Astrocyte (in vitro differentiated cells and primary cell): ENCODE data around the gene HS6ST3. TPM values are rescaled to one million over a fixed set of nuclear protein-coding genes. Genes with fewer than 3 reads are reported as not detected.

Source experiments
- DNase-seq: peaks from one replicate; pipeline ENCODE4 v3.0.0-alpha.2; 2010; ENCODE audit warnings: low read depth
- FAIRE-seq: peaks from 2 replicates; lab custom pipeline; 2011; peaks lifted over from hg19 to GRCh38; lab: Jason Lieb, UNC
- H2AFZ ChIP-seq: 2 replicates; pipeline ENCODE4 v1.6.0; 2012; ENCODE audit warnings: low read depth, low read length, inconsistent platforms
- H3K27ac ChIP-seq: 2 replicates; pipeline ENCODE4 v1.5.1; 2011; ENCODE audit warnings: low read depth, low read length, inconsistent platforms
- H3K27me3 ChIP-seq: 2 replicates; pipeline ENCODE4 v1.6.0; 2011; ENCODE audit warnings: low read length, inconsistent platforms; ENCODE audit not compliant: insufficient read depth
- H3K36me3 ChIP-seq: 2 replicates; pipeline ENCODE4 v1.5.1; 2011; ENCODE audit warnings: low read length, inconsistent platforms; ENCODE audit not compliant: insufficient read depth
- H3K4me1 ChIP-seq: 2 replicates; pipeline ENCODE4 v1.5.1; 2011; ENCODE audit warnings: low read length, inconsistent platforms; ENCODE audit not compliant: insufficient read depth
- H3K4me2 ChIP-seq: 2 replicates; pipeline ENCODE4 v1.6.0; 2012; ENCODE audit warnings: low read length, inconsistent platforms
- H3K4me3 ChIP-seq: 2 replicates; pipeline ENCODE4 v1.5.1; 2011; ENCODE audit warnings: low read depth, mild to moderate bottlenecking, low read length, inconsistent platforms; ENCODE audit not compliant: insufficient read depth
- H3K79me2 ChIP-seq: 2 replicates; pipeline ENCODE4 v1.6.0; 2012; ENCODE audit warnings: mild to moderate bottlenecking, low read length, inconsistent platforms; ENCODE audit not compliant: insufficient read depth
- H3K9ac ChIP-seq: 2 replicates; pipeline ENCODE4 v1.6.0; 2012; ENCODE audit warnings: mild to moderate bottlenecking, low read length, inconsistent platforms
- H3K9me3 ChIP-seq: 2 replicates; pipeline ENCODE4 v1.5.1; 2012; ENCODE audit warnings: low read depth, mild to moderate bottlenecking, low read length, inconsistent platforms; ENCODE audit not compliant: insufficient read depth
- H4K20me1 ChIP-seq: 2 replicates; pipeline ENCODE4 v1.6.0; 2012; ENCODE audit warnings: low read length, inconsistent platforms; ENCODE audit not compliant: insufficient read depth
- H3K27ac Mint-ChIP-seq: one replicate; pipeline ENCODE4 v1.8.0; 2021; ENCODE audit warnings: mild to moderate bottlenecking, mixed read lengths; ENCODE audit not compliant: unreplicated experiment
- H3K27me3 Mint-ChIP-seq: one replicate; pipeline ENCODE4 v1.8.0; 2021; ENCODE audit warnings: low read depth, mixed read lengths; ENCODE audit not compliant: unreplicated experiment
- H3K36me3 Mint-ChIP-seq: one replicate; pipeline ENCODE4 v1.8.0; 2021; ENCODE audit warnings: low read depth, mixed read lengths; ENCODE audit not compliant: unreplicated experiment
- H3K4me1 Mint-ChIP-seq: one replicate; pipeline ENCODE4 v1.8.0; 2021; ENCODE audit warnings: low read depth, mixed read lengths; ENCODE audit not compliant: unreplicated experiment
- H3K4me3 Mint-ChIP-seq: one replicate; pipeline ENCODE4 v1.8.0; 2021; ENCODE audit warnings: mild to moderate bottlenecking, moderate library complexity, mixed read lengths; ENCODE audit not compliant: unreplicated experiment
- H3K9me3 Mint-ChIP-seq: one replicate; pipeline ENCODE4 v1.8.0; 2021; ENCODE audit warnings: mild to moderate bottlenecking, mixed read lengths; ENCODE audit not compliant: unreplicated experiment
- CTCF ChIP-seq: IDR thresholded peaks from 2 replicates; pipeline ENCODE4 v1.5.1; 2011; ENCODE audit warnings: low read depth, mild to moderate bottlenecking, inconsistent platforms, low read length, moderate library complexity; ENCODE audit not compliant: insufficient read depth
- EZH2 ChIP-seq: IDR thresholded peaks from 2 replicates; pipeline ENCODE4 v1.6.1; 2012; ENCODE audit warnings: mild to moderate bottlenecking, low read length, inconsistent platforms; ENCODE audit not compliant: insufficient read depth
- total RNA-seq: library from RNA; stranded (reverse); gene quantifications from 2 replicates; pipeline ENCODE4 v1.2.1, GENCODE V29; 2021

The HS6ST3 gene
- total RNA-seq, 1 donor from 2014 or later: 0.07 TPM

GRCh38 chr13:96238241-96238640 is 148.3 kb downstream of the HS6ST3 start:
- DNase-seq (no peak), FAIRE-seq (no peak)
- Histone ChIP-seq H4K20me1 (no peaks in the 10 kb centered on the region), H2AFZ (no peak overlapping the region), H3K4me3 (no peak overlapping the region), H3K27ac (no peak overlapping the region), H3K79me2 (no peaks in the 10 kb centered on the region), H3K9me3 (no peaks in the 10 kb centered on the region), H3K36me3 (no peaks in the 10 kb centered on the region), H3K9ac (no peak overlapping the region), H3K27me3 (no peaks in the 10 kb centered on the region), H3K4me1 (no peaks in the 10 kb centered on the region), H3K4me2 (no peak overlapping the region)
- no peaks in the 10 kb centered on the region for H3K9me3 Mint-ChIP-seq
- no peaks in the 10 kb centered on the region for H3K4me1 Mint-ChIP-seq
- H3K27ac Mint-ChIP-seq: no peak overlapping the region
- H3K27me3 Mint-ChIP-seq: no peaks in the 10 kb centered on the region
- TF ChIP-seq EZH2: no peak
- no peak for TF ChIP-seq CTCF
- H3K36me3 Mint-ChIP-seq: no peaks in the 10 kb centered on the region
- H3K4me3 Mint-ChIP-seq: no peak overlapping the region

GRCh38 chr13:96238861-96239260 is 149.0 kb downstream of the HS6ST3 start:
- Histone ChIP-seq H3K79me2 (no peaks in the 10 kb centered on the region), H3K27ac (no peak overlapping the region), H4K20me1 (no peaks in the 10 kb centered on the region), H3K9me3 (no peaks in the 10 kb centered on the region), H3K4me1 (no peaks in the 10 kb centered on the region), H3K4me3 (no peak overlapping the region), H2AFZ (no peak overlapping the region), H3K27me3 (no peaks in the 10 kb centered on the region), H3K4me2 (peak overlapping the region; percentile 22), H3K9ac (no peak overlapping the region), H3K36me3 (no peaks in the 10 kb centered on the region)
- H3K27ac Mint-ChIP-seq: no peak overlapping the region
- FAIRE-seq (no peak), DNase-seq (peak; percentile 64)
- no peaks in the 10 kb centered on the region for H3K4me1 Mint-ChIP-seq
- H3K4me3 Mint-ChIP-seq: no peak overlapping the region
- no peaks in the 10 kb centered on the region for H3K27me3 Mint-ChIP-seq
- TF ChIP-seq EZH2 (no peak), CTCF (no peak)
- no peaks in the 10 kb centered on the region for H3K9me3 Mint-ChIP-seq
- no peaks in the 10 kb centered on the region for H3K36me3 Mint-ChIP-seq

DNA sequence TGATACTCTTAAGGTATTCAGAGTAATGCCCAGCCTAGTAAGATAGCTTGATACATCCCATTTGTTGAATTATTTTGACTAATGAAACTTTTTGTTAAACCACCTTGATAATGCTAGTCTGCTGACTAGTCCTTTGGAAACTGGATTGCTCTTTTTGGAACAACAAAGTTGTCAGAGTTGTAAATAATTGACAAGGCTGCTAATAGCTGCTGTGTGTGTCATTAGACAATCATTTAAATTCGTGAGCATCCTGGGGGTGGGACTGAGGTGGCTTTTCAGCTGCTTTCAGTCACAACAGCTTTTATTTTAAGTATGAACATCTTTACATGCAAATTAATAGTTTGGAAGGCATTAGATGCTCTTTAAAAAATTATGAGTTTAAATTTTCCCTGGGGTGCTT is 153.5 kb downstream of the HS6ST3 start:
- Histone ChIP-seq H4K20me1 (no peaks in the 10 kb centered on the region), H3K79me2 (no peaks in the 10 kb centered on the region), H3K9me3 (no peaks in the 10 kb centered on the region), H2AFZ (no peak overlapping the region), H3K27me3 (no peaks in the 10 kb centered on the region), H3K4me3 (no peak overlapping the region), H3K36me3 (no peaks in the 10 kb centered on the region), H3K4me1 (no peaks in the 10 kb centered on the region), H3K27ac (no peak overlapping the region), H3K4me2 (no peak overlapping the region), H3K9ac (no peak overlapping the region)
- FAIRE-seq: no peak
- H3K27ac Mint-ChIP-seq: no peak overlapping the region
- no peaks in the 10 kb centered on the region for H3K4me1 Mint-ChIP-seq
- TF ChIP-seq CTCF (no peak), EZH2 (no peak)
- H3K4me3 Mint-ChIP-seq: no peak overlapping the region
- no peaks in the 10 kb centered on the region for H3K36me3 Mint-ChIP-seq
- DNase-seq: no peak
- no peaks in the 10 kb centered on the region for H3K9me3 Mint-ChIP-seq
- no peaks in the 10 kb centered on the region for H3K27me3 Mint-ChIP-seq
